Ectodermal cell (in vitro differentiated cells): ENCODE measurements around the gene WRNIP1.

ENCODE experiments used
- H3K27ac ChIP-seq: 2 replicates; pipeline ENCODE4 v1.7.0; 2013; ENCODE audit warnings: mild to moderate bottlenecking, low read depth, low read length; ENCODE audit not compliant: insufficient read depth, poor library complexity, severe bottlenecking
- H3K27me3 ChIP-seq: 2 replicates; pipeline ENCODE4 v1.7.0; 2013; ENCODE audit warnings: mild to moderate bottlenecking, low read length; ENCODE audit not compliant: insufficient read depth, control insufficient read depth, poor library complexity, severe bottlenecking
- H3K36me3 ChIP-seq: one replicate; pipeline ENCODE4 v1.7.0; 2013; ENCODE audit warnings: low read length; ENCODE audit not compliant: control insufficient read depth, insufficient read depth
- H3K4me1 ChIP-seq: one replicate; pipeline ENCODE4 v1.7.0; 2013; ENCODE audit warnings: low read length; ENCODE audit not compliant: control insufficient read depth, insufficient read depth
- H3K4me3 ChIP-seq: 2 replicates; pipeline ENCODE4 v1.7.0; 2013; ENCODE audit warnings: low read depth, low read length, control low read depth; ENCODE audit not compliant: insufficient read depth
- H3K9me3 ChIP-seq: 2 replicates; pipeline ENCODE4 v1.7.0; 2013; ENCODE audit warnings: mild to moderate bottlenecking, low read length, moderate library complexity; ENCODE audit not compliant: control insufficient read depth
- WGBS, 2 experiments: methylation state at CpG; one replicate each; pipeline ENCODE4 v1.1.7; 2013; ENCODE audit warnings: missing lambda C conversion rate in 2 of 2; 5-methylcytosine and 5-hydroxymethylcytosine counted together

Gene WRNIP1

DNA sequence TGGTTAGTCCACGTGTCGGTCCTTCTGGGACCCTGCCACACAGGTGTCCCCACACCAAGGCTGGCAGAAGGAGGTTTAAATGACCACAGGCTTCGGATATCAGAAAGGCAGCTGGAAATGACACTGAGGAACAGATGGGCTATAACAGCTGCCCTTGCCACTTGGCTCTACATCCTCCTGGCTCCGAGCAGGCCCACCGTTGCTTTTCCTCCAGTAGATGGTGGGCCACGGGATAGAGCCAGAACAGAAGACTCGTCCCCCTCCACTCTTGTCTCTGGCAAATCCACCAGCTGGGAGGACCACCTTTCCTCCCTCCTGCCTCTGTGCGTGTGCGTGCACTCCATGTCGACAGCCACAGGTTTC is 17.6 kb downstream of the WRNIP1 start:
- H3K4me1 ChIP-seq = no peaks in the 10 kb centered on the region
- 94 to 95% methylated on average over 10 of the region's 10 CpGs for WGBS, 2 experiments
- no peak overlapping the region for H3K27ac ChIP-seq
- H3K27me3 ChIP-seq = no peaks in the 10 kb centered on the region
- no peak overlapping the region for H3K4me3 ChIP-seq
- H3K36me3 ChIP-seq = peaks cover 6% of the 10 kb centered on the region
- H3K9me3 ChIP-seq = no peaks in the 10 kb centered on the region

DNA sequence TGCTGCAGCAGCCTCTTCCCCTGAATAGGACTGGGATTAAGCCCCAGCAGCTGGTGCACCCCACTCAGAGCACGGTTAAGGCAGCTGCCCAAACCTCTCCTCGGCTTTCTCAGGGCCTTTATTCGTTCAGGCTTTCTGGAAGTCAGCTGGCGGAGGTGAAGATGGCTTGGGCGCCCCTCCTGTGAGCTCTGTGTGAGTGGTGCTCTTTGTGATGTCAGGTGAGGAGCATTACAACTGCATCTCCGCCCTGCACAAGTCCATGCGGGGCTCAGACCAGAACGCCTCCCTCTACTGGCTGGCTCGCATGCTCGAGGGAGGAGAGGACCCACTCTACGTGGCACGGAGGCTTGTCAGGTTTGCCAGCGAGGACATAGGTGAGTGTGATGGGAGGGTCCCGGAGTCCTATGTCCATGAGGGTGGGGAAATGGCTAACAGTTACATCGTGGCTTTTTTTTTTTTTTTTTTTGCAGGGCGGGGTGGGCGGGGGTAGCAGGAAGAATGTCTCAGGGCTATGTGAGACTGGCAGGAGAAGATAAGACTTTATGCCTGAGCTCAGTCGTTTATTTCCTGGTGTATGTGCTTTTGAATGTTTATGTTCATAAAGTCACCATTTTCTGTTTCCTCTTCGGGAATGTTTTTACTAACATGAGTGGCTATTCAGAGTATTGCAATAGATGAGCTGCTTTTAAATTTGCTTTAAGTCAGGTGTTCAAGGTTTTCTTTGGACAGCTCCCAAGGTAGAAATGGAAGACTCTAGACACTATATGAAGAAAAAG is 18.2 kb downstream of the WRNIP1 start:
- H3K36me3 ChIP-seq = peaks cover 6% of the 10 kb centered on the region
- H3K9me3 ChIP-seq = no peaks in the 10 kb centered on the region
- H3K4me3 ChIP-seq = no peak overlapping the region
- H3K27me3 ChIP-seq = no peaks in the 10 kb centered on the region
- no peaks in the 10 kb centered on the region for H3K4me1 ChIP-seq
- no peak overlapping the region for H3K27ac ChIP-seq
- 81 to 86% methylated on average over 19 of the region's 19 CpGs for WGBS, 2 experiments

DNA sequence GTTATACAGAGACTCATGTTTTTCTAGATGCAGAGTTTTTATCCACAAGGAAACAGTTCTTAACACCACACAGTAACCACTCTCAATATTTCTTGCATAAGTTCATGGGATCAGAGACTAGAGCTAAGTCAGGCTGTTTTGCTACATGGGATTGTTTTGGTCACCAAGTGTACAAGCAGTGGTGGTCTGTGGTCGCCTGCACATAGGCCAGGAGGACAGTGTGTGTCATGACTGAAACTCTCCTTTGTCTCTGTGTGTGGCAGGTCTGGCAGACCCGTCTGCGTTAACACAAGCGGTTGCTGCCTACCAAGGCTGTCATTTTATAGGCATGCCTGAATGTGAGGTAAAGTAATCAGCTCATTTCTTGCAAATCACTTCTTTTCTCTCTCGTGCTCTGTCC is 18.9 kb downstream of the WRNIP1 start:
- no peak overlapping the region for H3K27ac ChIP-seq
- 93 to 95% methylated on average over 5 of the region's 5 CpGs for WGBS, 2 experiments
- no peaks in the 10 kb centered on the region for H3K4me1 ChIP-seq
- H3K4me3 ChIP-seq = no peak overlapping the region
- H3K27me3 ChIP-seq = no peaks in the 10 kb centered on the region
- H3K9me3 ChIP-seq = no peaks in the 10 kb centered on the region
- H3K36me3 ChIP-seq = peaks cover 1% of the 10 kb centered on the region

DNA sequence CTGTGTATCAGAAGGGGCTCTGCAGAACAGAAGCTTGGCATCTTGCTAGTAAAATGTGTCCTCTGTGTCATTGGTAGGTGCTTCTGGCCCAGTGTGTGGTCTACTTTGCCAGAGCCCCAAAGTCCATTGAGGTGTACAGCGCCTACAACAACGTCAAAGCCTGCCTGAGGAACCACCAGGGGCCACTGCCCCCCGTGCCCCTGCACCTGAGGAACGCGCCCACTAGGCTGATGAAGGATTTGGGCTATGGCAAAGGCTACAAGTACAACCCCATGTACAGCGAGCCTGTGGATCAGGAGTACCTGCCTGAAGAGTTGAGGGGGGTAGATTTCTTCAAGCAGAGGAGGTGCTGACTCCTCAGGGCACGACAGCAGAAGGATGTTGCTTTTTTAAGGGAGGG is 19.7 kb downstream of the WRNIP1 start:
- H3K27me3 ChIP-seq = no peaks in the 10 kb centered on the region
- no peaks in the 10 kb centered on the region for H3K4me1 ChIP-seq
- WGBS, 2 experiments = 94 to 95% methylated on average over 7 of the region's 7 CpGs
- no peak overlapping the region for H3K4me3 ChIP-seq
- no peak overlapping the region for H3K27ac ChIP-seq
- no peaks in the 10 kb centered on the region for H3K36me3 ChIP-seq
- H3K9me3 ChIP-seq = no peaks in the 10 kb centered on the region

DNA sequence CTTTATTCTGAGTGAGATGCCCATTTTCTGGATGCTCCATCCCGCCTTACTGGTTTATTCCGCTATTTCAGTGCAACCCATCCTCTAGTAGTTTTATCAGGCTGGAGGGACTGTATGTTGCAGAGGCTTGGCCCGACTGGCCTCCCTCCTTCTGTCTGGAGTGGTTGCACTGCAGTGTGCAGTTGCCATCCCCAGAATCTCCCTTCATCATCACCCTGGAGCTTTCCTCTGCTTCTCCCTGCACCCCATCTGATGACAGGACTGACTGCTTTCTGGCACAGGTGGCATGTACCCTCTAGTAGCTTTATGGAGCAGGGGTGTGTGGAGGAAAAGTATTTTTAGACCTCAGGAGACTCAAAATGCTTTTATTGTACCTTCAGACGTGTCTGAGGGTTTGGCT is 21.1 kb downstream of the WRNIP1 start:
- 80 to 85% methylated on average over 4 of the region's 4 CpGs for WGBS, 2 experiments
- H3K4me3 ChIP-seq = no peak overlapping the region
- no peaks in the 10 kb centered on the region for H3K9me3 ChIP-seq
- H3K27me3 ChIP-seq = no peaks in the 10 kb centered on the region
- no peaks in the 10 kb centered on the region for H3K4me1 ChIP-seq
- no peaks in the 10 kb centered on the region for H3K36me3 ChIP-seq
- H3K27ac ChIP-seq = no peak overlapping the region

DNA sequence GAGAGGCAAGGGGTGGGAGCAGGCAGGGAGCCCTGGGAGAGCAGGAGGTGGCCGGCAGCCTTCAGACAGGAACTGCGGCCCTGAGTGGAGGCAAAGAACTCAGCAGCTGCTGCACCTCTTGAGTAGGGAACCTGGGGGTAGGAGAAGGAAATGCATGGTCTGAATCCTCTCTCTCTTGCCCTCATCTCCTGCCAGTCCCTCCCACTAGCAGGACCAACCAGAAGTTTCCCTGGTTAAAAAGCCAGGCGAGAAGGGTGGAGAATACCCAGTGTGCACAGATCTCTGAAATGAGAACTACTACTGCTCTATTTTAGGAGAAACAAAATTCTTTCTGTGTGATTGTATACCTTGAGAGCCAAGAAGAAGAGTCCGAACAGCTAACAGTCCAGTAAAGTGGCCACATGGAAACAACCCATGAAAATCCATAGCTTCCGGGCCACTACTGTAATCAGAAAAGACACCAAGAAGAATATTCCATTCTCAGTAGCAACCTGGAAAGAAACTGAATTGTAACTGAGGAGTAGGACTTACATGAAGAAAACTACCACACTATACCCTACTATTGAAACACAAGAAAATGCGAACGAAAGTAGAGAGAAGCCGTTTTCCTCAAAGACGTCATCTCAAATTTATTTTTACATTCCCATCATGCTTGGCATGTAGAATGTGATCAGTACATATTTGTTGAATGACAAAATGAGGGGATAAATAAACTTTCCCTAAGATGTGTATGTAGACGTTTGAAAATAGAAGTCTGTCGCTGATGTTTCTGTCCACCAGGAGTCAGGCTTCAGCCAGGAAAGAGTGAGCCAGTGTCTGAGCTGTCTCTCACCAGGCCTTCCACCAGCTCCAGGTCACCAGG is 25.6 kb downstream of the WRNIP1 start:
- H3K4me1 ChIP-seq = no peaks in the 10 kb centered on the region
- no peaks in the 10 kb centered on the region for H3K36me3 ChIP-seq
- no peak overlapping the region for H3K27ac ChIP-seq
- WGBS, 2 experiments = 56 to 58% methylated on average over 7 to 9 of the region's 11 CpGs
- H3K4me3 ChIP-seq = no peak overlapping the region
- H3K9me3 ChIP-seq = no peaks in the 10 kb centered on the region
- H3K27me3 ChIP-seq = no peaks in the 10 kb centered on the region

DNA sequence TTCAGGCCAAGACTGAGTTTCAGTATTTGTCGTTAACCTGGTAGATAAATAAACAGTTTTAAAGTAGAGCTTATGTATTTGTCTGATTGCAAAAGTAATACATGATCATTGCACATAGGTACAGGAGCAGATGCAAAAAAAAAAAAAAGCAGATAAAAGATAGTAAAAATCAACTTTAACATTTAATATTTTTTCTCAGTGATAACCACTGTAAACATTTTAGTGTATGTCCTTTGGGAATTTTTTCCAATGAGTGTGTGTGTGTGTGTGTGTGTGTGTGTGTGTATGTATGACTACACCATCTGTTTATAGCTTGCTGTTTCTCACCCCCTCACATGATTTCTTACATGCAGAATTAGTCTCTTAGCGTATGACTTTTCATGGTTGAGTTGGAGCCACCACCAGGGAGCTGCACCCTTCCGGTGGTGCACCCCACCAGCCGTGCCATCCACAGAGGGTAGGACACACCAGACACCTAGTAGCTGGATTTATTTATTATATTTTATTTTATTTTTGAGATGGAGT is 26.3 kb downstream of the WRNIP1 start:
- no peaks in the 10 kb centered on the region for H3K9me3 ChIP-seq
- no peaks in the 10 kb centered on the region for H3K27me3 ChIP-seq
- no peaks in the 10 kb centered on the region for H3K4me1 ChIP-seq
- no peak overlapping the region for H3K4me3 ChIP-seq
- H3K36me3 ChIP-seq = no peaks in the 10 kb centered on the region
- H3K27ac ChIP-seq = no peak overlapping the region
- WGBS, 2 experiments = 93 to 98% methylated on average over 4 of the region's 4 CpGs

DNA sequence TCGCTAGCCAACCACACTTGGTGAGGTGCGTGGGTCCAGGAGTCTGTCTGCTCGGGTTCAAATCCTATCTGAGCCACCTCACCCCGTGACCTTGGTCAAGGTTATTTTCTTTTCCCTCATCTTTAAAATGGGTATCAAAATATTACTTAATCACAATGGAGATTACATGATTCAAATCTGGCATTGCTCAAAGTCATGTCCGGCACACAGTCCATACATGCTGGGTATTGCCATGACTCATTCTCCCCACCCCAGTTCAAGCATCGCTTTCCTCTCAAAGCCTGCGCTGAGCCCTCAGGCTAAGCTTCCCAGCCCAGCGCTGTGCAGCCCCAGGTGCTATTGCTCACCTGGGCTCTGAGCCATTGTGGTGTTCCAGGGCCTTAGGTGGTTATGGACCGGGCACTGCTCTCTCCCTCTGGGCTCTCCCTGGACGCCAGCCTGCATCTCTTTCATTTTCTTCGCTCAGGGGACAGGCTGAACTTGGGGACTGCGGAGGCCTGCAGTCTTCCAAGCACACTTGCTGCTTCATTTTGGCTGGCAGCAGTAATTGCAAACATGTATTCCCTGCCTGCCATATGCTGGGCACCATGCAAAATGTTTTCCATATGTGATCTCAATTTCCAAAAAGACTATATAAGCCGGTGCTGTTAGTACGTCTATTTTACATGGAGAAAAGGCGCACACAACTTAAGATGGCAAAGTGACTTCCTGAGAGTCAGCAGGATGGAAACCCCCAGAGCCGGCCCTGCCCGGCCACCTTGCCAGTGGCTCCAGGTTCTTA is 27.3 kb downstream of the WRNIP1 start:
- 95 to 96% methylated on average over 17 of the region's 17 CpGs for WGBS, 2 experiments
- Histone ChIP-seq H3K4me1 (peaks cover 8% of the 10 kb centered on the region), H3K27me3 (no peaks in the 10 kb centered on the region), H3K36me3 (no peaks in the 10 kb centered on the region), H3K4me3 (no peak overlapping the region), H3K27ac (no peak overlapping the region), H3K9me3 (no peaks in the 10 kb centered on the region)

DNA sequence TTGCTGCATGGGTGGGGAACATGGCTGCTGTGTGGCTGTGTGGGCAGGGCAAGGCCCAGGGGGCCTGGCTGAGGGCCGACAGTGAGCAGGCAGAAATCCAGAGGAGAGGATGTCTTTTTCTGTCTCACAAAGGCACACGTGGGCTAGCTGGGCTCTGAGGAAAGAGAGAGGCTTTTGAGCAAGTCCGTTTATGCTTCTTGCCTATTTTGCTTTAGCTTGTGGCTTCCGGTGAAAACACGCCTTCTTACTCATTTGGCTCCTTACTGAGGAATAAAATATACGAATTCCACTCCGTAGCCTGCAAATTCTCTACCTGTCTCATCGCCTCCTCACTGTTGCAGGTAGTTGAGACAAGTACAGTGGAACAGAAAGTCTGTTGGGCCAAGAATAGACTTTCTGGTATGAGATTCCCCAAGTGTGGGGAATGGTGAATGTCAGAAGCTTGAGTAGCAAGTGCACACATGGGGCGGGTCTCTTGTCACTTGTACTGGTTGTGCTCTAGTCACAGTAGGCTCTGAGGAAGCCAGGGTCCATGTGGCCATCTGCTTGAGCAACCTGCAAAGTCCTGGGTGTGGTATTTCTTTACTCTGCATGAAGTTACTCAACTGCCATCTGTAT is 28.4 kb downstream of the WRNIP1 start:
- 80 to 82% methylated on average over 9 of the region's 9 CpGs for WGBS, 2 experiments
- H3K27me3 ChIP-seq = no peaks in the 10 kb centered on the region
- H3K4me3 ChIP-seq = no peak overlapping the region
- no peak overlapping the region for H3K27ac ChIP-seq
- H3K36me3 ChIP-seq = no peaks in the 10 kb centered on the region
- H3K4me1 ChIP-seq = peaks cover 17% of the 10 kb centered on the region
- no peaks in the 10 kb centered on the region for H3K9me3 ChIP-seq
